ENCODE data around the gene FUT7.
A peak's percentile ranks its signal among the peaks of the same experiment; 100 is the strongest.
"Not testable (repeated sequence)": the region's sequence is repeated elsewhere in the genome, so short reads cannot be mapped to it uniquely, and the experiment has no call there.

Gene FUT7

DNA sequence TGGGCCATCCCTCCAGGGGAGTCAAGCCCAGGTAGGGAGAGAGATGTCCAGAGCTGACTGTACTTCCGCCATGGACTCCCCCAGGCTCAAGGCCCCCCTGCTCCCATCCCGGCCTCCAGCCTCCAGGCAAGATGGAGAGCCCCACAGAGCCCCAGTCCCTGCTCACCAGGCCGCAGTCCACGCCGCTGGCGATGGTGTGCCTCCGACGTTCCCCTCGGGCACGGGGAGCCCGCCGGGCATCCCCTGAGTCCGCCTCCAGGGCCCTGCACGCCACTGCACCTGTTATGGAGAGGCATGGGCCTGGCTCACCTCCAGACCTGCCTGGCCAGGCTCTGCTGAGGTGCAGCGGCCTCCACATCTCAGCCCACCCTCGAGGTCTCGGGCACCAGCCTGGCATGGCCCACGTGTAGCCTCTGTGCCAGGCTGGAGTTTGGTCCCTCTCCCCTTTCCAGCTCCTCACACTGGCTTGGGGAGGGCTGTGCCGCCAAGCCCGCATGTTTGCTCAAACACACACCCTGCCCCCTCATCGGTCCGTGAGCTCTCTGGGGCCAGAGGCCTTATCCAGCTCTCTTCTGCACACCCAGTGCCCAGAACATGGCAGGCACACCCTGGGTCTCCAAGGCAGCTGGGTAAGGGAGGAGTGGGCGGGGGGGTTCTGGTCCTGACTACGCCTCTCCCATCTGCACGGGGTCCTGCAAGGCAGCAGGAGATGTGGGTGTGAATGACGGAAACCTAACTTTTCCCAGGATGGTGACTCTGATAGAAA lies 34.4 kb upstream of the FUT7 start:
- DNase-seq = no peak

DNA sequence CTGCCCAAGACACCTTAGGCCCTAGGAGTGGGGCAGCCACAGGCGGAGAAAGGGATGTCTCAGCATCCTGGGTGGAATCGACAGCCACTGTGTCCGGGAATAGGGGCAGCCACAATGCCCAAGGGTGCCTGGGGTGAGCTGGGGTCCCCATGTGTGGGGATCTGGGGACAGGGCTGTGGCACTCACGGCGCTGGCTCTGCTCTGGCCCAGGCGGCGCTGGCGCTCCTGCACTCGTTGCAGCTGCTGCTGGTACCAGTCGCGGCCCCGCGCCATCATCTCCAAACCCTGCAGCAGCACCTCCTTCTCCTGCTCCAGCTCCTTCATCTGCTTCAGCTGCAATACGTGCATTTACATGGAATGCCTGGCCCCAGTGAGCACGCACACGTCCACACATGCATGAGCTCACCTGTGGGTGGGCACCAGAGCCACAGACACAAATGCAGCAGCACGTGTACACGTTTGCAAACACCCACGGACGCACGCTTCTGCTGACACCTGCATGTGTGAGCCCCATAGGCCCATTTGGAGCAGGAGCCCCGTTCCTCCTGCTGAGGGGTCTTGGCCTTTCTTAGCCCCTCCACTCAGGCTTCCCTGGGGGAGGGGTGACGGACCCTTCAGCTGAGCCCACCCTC lies 33.6 kb upstream of the FUT7 start:
- no peak for DNase-seq

DNA sequence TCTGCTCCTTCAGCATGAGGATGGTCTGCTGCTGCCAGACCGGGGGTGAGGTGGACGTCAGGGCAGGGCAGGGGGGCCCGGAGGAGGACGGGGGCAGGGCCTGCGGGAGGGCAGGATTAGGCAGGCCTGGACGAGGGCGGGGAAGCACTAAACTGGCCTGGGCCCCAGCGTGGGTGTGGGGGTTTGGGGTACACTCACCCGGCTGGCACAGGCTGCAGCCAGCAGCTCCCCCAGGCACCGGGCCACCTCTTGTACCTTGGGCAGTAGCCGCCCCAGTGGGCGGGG lies 32.9 kb upstream of the FUT7 start:
- DNase-seq = no peak

DNA sequence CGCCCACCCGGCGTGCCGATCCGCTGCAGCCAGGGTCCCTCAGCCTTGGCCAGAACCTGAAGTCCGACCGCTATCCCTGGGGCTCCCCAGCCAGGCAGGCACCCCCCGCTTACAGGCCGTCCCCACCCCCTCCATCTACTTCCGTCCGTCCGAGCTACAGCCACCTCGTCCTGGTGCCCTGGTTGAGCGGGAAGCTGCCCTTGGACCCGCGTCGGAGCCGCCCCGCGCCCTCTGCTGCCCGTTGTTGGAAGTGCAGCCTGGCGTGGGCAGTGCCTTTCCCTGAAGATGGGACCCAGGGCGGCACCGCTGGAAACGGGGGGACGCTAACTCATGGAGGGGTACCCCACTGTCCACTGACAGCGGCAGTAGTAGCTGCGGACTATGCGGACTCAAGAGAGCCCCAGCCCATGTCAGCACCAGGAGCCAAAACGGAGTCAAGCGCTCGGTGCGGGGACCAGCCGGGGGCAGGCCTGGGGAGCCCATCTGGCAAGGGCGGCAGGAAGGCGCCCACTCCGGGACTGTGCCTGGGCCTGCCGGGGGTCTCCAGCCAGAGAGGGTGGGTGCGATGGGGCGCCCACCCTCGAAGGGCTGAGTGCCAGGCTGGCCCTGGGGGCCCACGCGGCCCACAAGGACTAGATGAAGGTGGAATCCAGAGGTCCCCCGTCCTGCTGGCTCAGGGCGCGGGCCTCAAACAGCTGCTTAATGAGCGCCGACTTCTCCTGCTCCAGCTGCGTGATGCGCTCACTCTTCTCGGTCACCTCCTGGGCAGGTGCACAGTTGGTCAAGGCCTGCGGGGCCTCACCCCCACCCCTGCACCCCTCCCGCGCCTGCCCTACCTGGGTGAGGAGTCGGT lies 32.4 kb upstream of the FUT7 start:
- DNase-seq = no peak

DNA sequence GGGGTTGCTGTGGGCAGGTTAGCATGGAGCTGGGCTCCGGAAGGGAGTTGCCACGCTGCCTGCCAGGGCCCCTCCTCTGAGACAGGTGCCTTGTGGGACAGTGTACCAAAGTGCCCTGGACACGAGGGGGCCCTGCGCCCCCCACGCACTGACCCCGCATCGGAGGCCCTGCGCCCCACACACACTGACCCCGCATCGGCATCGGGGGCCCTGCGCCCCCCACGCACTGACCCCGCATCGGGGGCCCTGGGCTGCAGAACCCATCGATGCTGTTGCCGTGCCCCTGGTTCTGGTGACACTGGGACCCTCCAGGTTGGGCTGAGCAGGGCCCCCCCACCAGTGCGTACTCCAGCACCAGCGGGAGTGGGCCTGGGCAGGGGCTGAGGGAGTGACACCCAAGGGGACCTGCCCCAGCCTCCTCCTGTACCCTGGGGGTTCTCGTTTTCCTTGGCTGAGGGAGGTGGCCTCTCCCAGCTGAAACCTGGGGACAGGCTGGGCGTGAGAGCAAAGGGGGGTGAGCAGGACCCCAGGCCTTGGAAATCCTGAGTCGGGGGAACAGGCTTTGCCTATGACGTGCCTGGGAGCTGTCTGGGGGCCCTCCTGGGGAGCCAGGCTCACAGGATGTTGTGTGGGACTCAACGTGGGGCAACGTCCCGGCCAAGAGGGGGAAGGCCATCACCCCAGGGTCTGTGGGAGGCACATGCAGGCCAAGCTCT lies 31.6 kb upstream of the FUT7 start:
- DNase-seq = no peak

DNA sequence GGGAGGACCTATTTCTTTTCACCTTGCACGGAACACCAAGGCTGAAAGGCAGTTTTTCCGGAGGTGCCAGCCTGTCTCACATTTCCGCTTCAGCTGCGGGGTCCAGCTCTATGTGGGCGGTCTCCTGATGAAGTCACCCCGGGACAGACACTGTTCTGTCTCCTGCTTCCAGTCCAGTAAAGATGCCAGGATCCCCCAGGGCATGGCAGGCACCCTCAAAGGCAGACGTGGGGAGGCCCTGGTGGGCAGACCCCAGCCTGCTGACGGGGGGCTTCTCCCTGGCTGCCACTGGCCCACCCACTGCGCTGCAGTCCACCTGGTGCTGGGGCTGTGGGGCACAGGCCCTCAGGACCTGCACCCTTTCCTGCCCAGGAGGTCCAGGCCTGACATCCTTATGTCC lies 30.9 kb upstream of the FUT7 start:
- not testable (repeated sequence) for DNase-seq

DNA sequence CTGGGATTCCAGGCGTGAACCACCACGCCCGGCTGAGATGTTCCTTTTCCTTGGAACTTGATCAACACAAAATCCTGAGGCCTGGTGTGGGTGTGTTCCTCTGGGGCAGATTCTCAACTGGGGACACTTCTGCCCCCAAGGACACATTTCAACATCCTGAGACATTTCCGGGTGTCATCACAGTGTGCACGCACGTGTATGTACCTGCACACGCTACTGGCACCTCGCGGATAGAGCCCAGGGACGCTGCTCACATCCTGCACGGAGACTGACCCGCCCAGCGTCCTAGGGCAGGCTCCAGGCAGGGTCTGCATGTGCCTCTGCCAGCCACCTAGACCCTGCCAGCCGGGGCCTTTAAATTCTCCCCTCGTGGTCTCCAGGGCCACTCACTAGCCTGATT lies 30.5 kb upstream of the FUT7 start:
- no peak for DNase-seq

DNA sequence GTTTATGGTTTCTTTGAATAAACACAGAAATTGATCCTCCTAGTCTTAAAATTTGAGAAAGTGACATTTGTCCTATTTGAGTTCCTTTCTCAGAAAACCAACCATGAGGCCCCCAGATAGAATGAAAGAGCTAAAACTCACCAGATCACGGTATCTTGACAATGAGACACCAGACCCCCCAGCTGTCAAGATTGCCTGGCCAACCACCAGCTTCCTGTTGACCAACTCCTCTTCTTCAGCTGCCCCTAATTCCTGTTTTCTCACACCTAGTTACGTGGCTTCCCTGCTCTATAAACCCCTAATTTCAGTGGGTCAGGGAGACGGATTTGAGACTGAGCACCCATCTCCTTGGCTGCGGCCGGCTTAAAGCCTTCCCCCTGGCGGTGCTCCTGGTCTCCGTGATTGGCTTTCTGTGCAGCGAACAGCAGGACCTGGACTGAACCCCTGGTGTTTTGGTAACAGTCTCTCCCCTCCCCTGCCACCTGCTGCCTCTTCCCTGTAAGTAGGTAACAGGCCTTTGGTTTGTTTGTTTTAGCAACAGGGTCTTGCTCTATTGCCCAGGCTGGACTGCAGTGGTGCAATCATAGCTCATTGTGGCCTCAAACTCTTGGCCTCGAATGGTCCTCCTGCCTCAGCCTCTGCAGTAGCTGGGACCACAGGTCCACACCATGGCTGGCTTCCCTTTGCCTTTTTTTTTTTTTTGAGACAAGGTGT lies 26.8 kb upstream of the FUT7 start:
- no peak for DNase-seq

DNA sequence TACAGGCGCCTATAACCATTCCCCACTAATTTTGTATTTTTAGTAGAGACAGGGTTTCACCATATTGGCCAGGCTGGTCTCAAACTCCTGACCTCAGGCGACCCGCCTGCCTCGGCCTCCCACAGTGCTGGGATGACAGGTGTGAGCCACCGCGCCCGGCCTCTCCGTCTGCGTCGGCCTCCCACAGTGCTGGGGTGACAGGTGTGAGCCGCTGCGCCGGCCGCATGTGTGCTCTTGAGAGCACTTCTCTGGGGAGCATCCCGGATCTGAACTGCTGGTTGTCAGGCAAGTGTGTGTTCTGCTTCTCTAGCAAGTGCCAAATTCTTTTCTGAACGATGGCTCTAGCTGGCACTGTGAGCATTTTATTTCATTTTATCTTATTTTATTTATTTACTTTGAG lies 25.7 kb upstream of the FUT7 start:
- DNase-seq = peak; percentile 66

DNA sequence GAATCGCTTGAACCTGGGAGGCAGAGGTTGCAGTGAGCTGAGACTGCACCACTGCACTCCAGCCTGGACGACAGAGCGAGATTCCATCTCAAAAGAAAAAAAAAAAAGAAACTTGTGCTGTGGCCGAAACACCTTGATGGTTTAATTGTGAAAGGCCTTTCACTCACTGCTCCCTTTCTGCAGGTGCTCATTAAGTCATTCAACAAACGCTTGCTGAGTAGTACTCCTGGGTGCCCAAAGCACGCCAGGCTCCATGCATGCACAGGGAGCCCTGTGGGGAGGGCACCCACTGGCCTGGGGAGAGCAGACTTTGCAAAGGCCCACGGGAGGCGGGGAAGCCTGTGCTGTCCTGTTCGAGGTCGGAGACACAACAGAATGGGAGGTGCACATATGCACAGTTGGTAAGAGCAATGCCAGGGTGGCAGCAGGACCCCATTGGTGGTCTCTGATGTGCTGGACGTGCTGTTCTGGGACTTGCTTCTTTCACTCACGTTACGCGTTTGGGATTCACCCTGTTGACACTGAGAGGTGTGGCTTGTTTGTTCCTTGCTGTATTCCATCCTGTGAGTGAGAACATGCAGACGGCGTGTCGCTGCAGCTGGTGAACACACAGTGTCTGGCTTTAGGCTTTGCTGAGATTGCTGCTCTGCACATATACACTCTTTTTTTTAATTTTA lies 25.0 kb upstream of the FUT7 start:
- DNase-seq = no peak

DNA sequence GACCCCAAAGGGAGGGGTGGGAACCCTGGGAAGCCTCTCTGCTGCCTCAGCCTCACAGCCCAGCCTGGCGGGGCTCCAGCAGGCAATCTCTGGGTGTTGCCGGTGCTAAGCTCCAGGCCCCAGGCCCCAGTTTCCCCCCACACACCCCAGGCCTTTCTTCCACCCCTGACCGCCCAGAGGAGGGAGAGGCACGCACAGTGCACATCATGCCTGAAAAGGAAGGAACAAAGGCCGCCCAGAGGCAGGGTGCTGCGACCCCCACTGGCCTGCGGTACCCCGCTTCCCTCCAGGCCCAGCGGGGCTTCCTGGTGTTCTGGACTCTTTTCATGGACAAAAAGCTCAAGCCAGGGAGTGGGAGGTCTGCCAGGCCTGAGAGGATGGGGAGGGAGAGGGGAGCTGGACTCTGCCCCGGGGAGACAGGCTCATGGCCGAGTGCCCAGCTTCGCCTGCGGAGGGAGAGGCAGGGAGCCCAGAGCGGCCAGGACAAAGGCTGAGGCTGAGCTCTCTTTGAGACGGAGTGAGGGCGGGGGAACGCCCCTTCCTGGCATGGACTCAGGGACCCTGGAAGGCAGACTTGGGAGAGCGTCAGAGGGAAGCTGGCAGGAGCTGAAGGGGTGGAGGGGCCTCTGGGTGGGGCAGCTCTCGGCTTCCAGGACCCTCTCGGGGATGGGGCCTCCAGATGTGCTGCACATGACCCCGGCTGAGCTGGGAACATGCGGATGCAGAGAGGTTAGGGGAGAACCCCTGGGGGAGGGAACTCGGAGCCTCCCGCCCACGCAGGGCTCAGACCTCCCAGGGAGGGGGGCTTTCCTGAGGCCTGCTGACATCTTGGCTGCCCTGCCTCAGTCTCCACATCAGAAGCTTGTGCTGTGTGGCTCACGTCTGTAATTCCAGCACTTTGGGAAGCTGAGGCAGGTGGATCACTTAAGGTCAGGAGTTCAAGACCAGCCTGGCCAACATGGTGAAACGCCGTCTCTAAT lies 23.8 kb upstream of the FUT7 start:
- peak; percentile 74 for DNase-seq

DNA sequence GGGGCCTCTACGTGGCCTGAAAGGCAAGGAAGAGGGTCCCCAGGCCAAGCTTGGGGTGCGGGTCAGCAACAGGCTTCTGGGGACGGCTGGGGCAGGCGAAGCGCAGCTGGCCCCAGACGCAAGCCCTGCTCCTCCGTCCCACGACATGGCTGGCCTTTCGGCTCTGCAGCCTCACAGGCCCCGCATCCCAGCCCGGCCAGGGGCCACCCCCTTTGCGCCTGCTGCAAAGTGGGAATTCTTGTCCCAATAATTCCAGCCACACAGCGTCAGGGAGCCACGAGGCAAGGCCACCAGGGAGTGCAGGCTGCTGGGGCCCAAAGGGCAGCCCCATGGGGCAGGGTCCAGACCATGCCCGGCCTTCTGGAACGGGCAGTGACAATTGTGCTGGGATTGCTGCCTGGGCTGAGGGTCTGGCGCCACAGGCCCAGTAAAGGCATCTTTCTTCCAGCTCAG lies 23.1 kb upstream of the FUT7 start:
- no peak for DNase-seq

DNA sequence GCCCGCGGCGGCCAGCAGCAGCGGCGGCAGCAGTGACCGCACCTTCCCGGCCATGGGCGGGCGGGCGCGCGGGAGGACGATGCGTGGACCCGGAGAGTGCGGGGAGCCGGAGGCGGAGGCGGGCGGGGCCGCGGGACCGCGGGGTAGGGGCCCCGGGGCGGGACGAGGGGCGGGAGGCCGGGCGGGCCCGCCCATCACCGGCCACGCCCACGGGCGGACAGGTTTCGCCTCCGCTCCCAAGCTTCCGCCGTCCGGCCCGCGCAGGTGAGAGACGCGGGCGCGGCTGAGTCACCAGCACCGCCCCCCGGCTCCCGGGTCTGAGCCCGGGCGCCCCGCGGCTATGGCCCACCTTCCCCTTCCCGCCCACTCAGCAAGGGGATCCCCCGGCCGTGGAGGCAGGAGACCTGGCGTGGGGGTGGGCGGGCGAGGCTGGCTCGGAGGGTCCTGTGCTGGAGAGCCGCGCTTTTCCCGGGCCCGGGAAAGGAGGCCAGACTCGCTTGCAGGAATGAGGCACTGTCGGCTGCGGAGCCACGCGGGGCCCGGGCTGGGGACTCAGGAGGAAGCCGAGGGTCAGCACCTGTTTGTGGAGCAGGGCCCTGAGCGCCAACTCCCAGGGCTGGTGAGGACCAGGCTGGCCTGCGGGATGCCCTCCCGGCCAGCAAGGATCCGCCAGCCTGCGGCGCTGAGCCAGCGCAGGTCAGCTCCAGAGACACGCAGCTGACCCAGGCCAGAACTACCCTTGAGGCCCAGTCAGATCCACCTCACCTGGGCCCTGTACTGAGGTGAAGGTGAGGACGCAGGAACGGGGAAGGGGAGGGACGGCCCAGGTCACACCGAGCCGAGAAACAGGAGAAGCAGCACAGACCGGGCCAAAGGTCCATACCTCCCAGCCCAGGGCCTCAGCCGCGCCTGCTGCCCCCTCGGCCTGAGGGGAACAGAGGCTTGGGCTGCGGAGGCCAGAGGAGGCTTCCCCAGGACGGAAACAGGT lies 22.4 kb upstream of the FUT7 start, which contains the start of gene ENTPD2:
Gene ENTPD2, minus strand, starts transcription at position 118 of the 988 bp plus-strand sequence. Its CDS starts 64 bp downstream, at position 54.
- DNase-seq = no peak

DNA sequence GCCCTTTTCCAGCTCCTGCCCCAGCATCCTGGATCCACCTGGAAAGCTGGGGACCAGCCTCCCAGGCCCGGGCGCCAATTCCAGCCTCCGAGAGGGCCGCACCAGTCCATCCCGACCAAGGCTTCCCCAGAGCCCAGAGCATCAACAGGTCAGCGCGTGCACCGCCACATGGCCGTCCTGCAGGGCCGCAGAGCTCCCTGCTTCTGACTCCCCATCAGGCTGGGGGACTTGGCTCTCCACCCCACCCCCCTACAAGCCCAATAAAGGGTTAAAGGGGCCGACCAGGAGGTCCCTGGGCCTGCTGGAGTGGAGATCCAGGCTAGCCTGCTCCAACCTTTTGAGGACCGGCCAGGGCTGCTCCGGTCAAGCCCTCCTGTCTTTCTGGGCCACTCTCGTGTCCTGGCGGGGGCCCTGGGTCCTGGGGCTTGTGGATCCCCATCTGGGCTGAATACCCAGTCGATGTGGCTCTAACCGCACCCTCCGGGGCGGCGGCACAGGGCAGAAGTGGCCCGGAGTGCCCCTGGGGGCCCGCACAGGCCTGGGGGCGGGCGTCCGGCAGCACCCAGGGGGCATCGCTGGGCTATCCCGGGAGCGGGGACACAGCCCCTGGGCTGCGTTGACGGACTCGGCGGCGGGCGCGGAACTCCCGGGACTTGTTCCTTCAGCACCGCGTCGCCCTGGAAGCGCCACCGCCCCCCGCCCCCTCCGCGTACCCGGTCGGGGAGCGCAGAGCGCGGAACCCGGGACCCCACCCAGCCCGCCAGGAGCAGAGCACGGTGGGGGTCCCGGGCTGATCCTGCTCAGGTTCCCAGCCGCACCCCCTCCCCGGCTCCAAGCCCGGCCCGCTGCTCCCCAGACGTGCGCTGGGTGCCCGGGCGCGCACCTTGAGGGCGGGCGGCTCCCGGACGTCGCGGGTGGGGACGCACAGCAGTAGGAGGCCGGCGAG lies 21.4 kb upstream of the FUT7 start:
- no peak for DNase-seq

DNA sequence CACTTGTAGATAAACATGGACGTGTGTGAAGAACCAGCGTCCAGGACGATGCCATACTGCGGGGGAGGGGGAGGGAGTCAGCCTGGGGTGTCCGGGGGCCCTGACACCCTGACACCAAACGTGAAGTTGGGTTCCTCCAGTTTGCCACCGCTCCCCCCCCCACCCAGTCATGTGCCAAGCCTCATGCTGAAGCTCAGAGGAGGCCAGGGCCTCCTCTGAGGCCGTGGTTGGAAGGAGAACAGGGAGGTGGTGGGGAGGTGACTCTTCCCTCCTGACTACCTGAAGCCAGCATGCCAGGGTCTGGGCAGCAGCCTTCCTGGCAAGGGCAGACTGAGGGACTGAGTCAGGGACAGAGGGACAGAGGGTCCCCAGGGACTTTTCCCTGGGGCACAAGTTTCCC lies 20.4 kb upstream of the FUT7 start:
- no peak for DNase-seq

DNA sequence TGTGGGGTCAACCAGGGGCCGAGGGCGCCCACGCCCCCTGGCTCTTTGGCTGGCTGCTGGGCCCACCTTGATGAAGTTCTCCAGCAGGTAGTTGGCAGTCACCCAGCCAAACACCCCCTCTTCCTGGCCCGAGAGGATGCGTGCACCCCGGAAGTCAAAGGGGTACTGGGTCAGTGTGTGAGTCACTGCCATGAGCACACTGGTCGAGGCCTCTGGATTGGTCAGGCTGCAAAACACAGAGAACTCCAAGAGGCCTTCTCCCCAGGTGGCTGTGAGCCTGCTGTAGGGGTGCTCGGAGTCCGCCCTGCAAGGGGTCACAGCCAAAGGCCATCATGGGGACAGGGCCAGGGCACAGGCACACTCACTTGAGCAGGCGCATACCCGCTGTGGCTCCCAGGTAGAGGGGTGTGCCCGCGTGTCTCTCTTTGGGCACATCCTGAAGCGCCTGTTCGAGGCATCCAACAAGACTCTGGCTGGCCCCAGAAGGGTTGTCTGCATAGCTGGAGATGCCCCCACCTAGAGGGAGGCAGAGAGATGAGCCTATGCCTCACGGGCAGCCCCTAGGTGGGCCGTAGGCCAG lies 19.3 kb upstream of the FUT7 start:
- DNase-seq = no peak

DNA sequence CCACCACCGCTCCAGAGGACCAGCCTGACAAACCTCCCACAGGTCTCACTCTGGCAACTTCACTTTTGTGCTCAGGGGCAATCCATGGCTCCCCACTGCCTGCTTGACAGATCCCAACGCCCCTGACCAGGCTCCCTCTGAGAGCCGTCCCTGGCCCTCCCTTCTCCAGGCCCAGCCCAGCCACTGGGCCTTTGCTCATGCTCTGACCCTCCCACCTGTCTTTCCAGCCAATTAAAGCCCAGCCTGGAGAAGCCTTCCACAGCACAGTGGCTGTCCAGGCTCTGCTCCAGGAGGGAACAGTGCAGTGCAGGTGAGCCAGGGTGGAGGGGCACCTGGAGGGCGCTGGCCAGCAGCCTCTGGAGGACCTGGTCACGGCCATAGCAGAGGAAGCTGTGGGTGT lies 18.7 kb upstream of the FUT7 start:
- DNase-seq = no peak
